Natural killer cell (primary cell): ENCODE data around the gene PXMP2. TPM values are rescaled to one million over a fixed set of nuclear protein-coding genes. Genes with fewer than 3 reads are reported as not detected.
A peak's percentile ranks its signal among the peaks of the same experiment; 100 is the strongest.

Source experiments
- ATAC-seq, 3 donors: fragments of 150-1000 bp in 2 of 3; fragments of 200-7000 bp in 1 of 3; cut with Tn5 transposase; 1 replicate in 1 of 3; 2 replicates in 2 of 3; pipeline ENCODE4 v1.10.0; 2021; ENCODE audit warnings: mild to moderate bottlenecking in 2 of 3, moderate library complexity in 2 of 3
- DNase-seq, 2 donors: peaks; one replicate each; pipeline versions ENCODE4 v3.0.0 to v3.0.0-alpha.2; 2013 to 2021; ENCODE audit warnings: mixed read lengths in 1 of 2
- H3K27ac ChIP-seq: one replicate; pipeline ENCODE4 v1.5.1; 2013; ENCODE audit warnings: mild to moderate bottlenecking, low read length
- H3K27me3 ChIP-seq: one replicate; pipeline ENCODE4 v1.6.1; 2013; ENCODE audit warnings: low read length; ENCODE audit not compliant: control insufficient read depth, insufficient read depth
- H3K36me3 ChIP-seq: one replicate; pipeline ENCODE4 v1.6.1; 2013; ENCODE audit warnings: low read length; ENCODE audit not compliant: control insufficient read depth, insufficient read depth
- H3K4me1 ChIP-seq: one replicate; pipeline ENCODE4 v1.6.1; 2013; ENCODE audit warnings: low read length; ENCODE audit not compliant: control insufficient read depth, insufficient read depth
- H3K4me3 ChIP-seq: one replicate; pipeline ENCODE4 v1.5.1; 2013; ENCODE audit warnings: low read length
- H3K9me3 ChIP-seq: one replicate; pipeline ENCODE4 v1.6.1; 2013; ENCODE audit warnings: low read length; ENCODE audit not compliant: control insufficient read depth, insufficient read depth
- H3K27ac Mint-ChIP-seq, 2 donors: one replicate each; pipeline ENCODE4 v1.8.0; 2022; ENCODE audit warnings: mild to moderate bottlenecking in 2 of 2, mixed read lengths in 2 of 2, moderate library complexity in 1 of 2
- H3K27me3 Mint-ChIP-seq, 2 donors: one replicate each; pipeline ENCODE4 v1.8.0; 2022; ENCODE audit warnings: low read depth in 2 of 2, mixed read lengths in 2 of 2
- H3K36me3 Mint-ChIP-seq: one replicate; pipeline ENCODE4 v1.8.0; 2022; ENCODE audit warnings: mixed read lengths
- H3K4me1 Mint-ChIP-seq, 2 donors: one replicate each; pipeline ENCODE4 v1.8.0; 2022; ENCODE audit warnings: mixed read lengths in 2 of 2
- H3K4me3 Mint-ChIP-seq: one replicate; pipeline ENCODE4 v1.8.0; 2022; ENCODE audit warnings: mild to moderate bottlenecking, moderate library complexity, mixed read lengths
- H3K9me3 Mint-ChIP-seq, 2 donors: one replicate each; pipeline ENCODE4 v1.8.0; 2022; ENCODE audit warnings: mixed read lengths in 2 of 2
- WGBS: methylation state at CpG from one replicate; pipeline ENCODE4 v1.1.7; 2013; ENCODE audit warnings: missing lambda C conversion rate; ENCODE audit not compliant: insufficient coverage; 5-methylcytosine and 5-hydroxymethylcytosine counted together
- intact Hi-C: fragments of 100-400 bp; cut with micrococcal nuclease; formaldehyde crosslinking; loops from one replicate; pipeline ENCODE4 v1.14.2; 2022
- total RNA-seq, 4 donors: library from RNA; stranded (reverse); fragments of 120-200 nt in 1 of 4; gene quantifications; one replicate each; pipeline versions ENCODE4 v1.2.3 to v1.2.4, GENCODE V29; 2013 to 2022
- TF ChIP-seq, protein P1 (sequence below): fragments of 200-600 bp; IDR thresholded peaks from one replicate; pipeline ENCODE4 v1.8.0; 2022; ENCODE audit warnings: antibody characterized with exemption

The PXMP2 gene
- total RNA-seq, 3 donors from 2014 or later (not counting 1 experiment from before 2014, with no cell fraction given) = 3.6 to 6.2 (median 5.1) TPM

DNA sequence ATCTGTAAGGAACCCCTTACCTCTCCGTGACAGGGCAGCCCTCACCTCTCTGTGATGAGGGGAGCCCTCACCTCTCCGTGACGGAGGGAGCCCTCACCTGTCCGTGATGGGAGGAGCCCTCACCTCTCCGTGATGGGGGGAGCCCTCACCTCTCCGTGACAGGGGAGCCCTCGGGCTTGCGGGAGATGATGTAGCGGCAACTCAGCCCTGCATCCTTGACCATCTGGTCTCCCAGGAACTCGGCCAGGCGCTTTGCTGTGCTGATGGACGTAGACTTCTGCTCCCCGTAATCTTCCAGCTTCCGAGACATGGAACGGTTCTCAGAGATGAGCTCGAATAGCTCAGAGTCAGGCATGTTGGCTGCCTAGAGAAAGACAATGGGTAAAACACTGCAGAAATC, 28.2 kb upstream of the PXMP2 start:
- intact Hi-C loops = no loop called here
- peaks cover 7 to 8% of the 10 kb centered on the region in 2 donors for H3K4me1 Mint-ChIP-seq
- H3K4me3 Mint-ChIP-seq = no peak overlapping the region
- H3K4me1 ChIP-seq = peaks cover 5% of the 10 kb centered on the region
- no peak overlapping the region for H3K27ac Mint-ChIP-seq
- TF ChIP-seq, protein P1, sequence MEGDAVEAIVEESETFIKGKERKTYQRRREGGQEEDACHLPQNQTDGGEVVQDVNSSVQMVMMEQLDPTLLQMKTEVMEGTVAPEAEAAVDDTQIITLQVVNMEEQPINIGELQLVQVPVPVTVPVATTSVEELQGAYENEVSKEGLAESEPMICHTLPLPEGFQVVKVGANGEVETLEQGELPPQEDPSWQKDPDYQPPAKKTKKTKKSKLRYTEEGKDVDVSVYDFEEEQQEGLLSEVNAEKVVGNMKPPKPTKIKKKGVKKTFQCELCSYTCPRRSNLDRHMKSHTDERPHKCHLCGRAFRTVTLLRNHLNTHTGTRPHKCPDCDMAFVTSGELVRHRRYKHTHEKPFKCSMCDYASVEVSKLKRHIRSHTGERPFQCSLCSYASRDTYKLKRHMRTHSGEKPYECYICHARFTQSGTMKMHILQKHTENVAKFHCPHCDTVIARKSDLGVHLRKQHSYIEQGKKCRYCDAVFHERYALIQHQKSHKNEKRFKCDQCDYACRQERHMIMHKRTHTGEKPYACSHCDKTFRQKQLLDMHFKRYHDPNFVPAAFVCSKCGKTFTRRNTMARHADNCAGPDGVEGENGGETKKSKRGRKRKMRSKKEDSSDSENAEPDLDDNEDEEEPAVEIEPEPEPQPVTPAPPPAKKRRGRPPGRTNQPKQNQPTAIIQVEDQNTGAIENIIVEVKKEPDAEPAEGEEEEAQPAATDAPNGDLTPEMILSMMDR = no peak
- no peaks in the 10 kb centered on the region for H3K27me3 ChIP-seq
- DNase-seq (no peak), ATAC-seq (no peak)
- WGBS = 91% methylated on average over 16 of the region's 16 CpGs
- peaks cover 22% of the 10 kb centered on the region for H3K36me3 Mint-ChIP-seq
- H3K4me3 ChIP-seq = no peak overlapping the region
- no peaks in the 10 kb centered on the region for H3K27me3 Mint-ChIP-seq
- H3K9me3 ChIP-seq = no peaks in the 10 kb centered on the region
- peaks cover 50% of the 10 kb centered on the region for H3K36me3 ChIP-seq
- H3K27ac ChIP-seq = no peak overlapping the region
- H3K9me3 Mint-ChIP-seq = no peaks in the 10 kb centered on the region

DNA sequence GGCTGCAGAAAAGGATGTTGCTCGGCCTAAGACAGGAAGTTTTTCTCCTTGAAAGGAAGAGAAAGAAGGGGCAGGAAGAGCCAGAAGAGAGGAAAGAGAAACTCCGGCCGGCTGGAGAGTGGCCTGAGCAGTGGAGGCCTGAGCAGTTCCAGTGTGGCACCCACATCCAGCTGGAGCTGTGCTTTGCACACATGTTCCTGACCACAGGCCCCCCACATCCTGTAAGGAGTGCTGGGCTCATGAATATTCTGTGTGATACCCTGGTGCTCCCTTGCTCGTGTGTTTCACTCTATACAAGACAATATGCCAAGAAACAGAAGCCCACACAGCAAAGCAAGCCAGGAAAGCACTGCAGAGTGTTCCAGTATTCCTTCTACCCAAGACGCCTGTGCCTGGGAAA, 27.3 kb upstream of the PXMP2 start:
- Mint-ChIP-seq H3K27me3 (no peaks in the 10 kb centered on the region), H3K9me3 (no peaks in the 10 kb centered on the region), H3K27ac (no peak overlapping the region), H3K4me1 (peaks cover 8 to 14% of the 10 kb centered on the region in 2 donors), H3K36me3 (peaks cover 22% of the 10 kb centered on the region), H3K4me3 (no peak overlapping the region)
- DNase-seq = no peak
- WGBS = 43% methylated on average over 5 of the region's 5 CpGs
- H3K27me3 ChIP-seq = no peaks in the 10 kb centered on the region
- intact Hi-C loops = no loop called here
- H3K4me3 ChIP-seq = no peak overlapping the region
- ATAC-seq = no peak
- no peak overlapping the region for H3K27ac ChIP-seq
- peaks cover 5% of the 10 kb centered on the region for H3K4me1 ChIP-seq
- peaks cover 43% of the 10 kb centered on the region for H3K36me3 ChIP-seq
- TF ChIP-seq, protein P1 = no peak
- no peaks in the 10 kb centered on the region for H3K9me3 ChIP-seq

DNA sequence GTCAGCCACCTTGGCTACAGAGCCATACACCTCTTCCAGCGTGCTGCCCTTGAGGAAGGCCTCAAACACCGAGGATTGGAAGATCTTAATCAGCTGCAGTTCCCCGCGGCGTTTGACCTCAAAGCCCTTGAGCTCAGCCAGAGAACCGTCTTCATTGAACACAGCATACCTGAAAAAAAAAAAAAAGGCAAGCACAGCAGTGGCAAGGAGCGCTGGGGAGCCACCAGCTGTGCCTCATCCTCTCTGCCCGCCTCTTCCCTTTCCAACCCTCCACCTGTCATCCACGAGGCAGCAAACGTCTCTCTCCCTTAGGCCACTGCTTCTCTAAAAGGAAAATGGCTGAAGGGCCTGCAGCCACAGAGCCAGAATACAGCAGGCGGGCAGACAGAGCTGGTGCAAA, 26.4 kb upstream of the PXMP2 start:
- no peaks in the 10 kb centered on the region for H3K27me3 ChIP-seq
- Mint-ChIP-seq H3K27ac (no peak overlapping the region), H3K4me3 (no peak overlapping the region), H3K9me3 (no peaks in the 10 kb centered on the region), H3K27me3 (no peaks in the 10 kb centered on the region), H3K36me3 (peaks cover 31% of the 10 kb centered on the region), H3K4me1 (peaks cover 8 to 21% of the 10 kb centered on the region in 2 donors)
- ATAC-seq (no peak), DNase-seq (no peak)
- H3K4me1 ChIP-seq = peaks cover 5% of the 10 kb centered on the region
- intact Hi-C loops = no loop called here
- TF ChIP-seq, protein P1 = no peak
- H3K36me3 ChIP-seq = peaks cover 46% of the 10 kb centered on the region
- H3K27ac ChIP-seq = no peak overlapping the region
- H3K9me3 ChIP-seq = no peaks in the 10 kb centered on the region
- WGBS = 62% methylated on average over 11 of the region's 11 CpGs
- no peak overlapping the region for H3K4me3 ChIP-seq

DNA sequence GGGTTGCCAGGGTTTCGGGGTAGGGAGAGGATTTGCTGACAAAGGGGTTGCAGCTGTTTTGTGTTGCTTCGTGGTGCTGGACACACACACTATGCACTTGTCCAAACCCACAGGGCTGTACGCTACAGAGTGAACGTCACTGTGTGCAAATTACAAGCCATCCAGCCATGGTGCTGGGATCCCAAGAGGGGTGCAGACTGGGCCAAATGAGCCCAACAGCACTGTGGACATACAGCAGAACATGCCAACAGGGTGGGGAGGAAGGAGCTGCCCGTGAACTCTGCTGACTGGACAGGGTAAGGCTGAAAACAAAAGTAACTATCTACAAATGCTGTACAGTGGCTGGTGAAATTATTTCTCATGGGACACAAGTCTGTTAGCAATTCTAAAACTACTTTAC, 25.4 kb upstream of the PXMP2 start:
- no peaks in the 10 kb centered on the region for H3K9me3 ChIP-seq
- H3K27ac ChIP-seq = no peak overlapping the region
- H3K36me3 ChIP-seq = peaks cover 49% of the 10 kb centered on the region

More for the DNA sequence above, 25.4 kb upstream of the PXMP2 start:
- no peak overlapping the region for H3K4me3 Mint-ChIP-seq
- Histone ChIP-seq H3K4me3 (no peak overlapping the region), H3K27me3 (no peaks in the 10 kb centered on the region), H3K4me1 (peaks cover 5% of the 10 kb centered on the region)
- peaks cover 34% of the 10 kb centered on the region for H3K36me3 Mint-ChIP-seq
- ATAC-seq = no peak
- TF ChIP-seq, protein P1 = no peak
- H3K9me3 Mint-ChIP-seq = no peaks in the 10 kb centered on the region
- peaks cover 8 to 21% of the 10 kb centered on the region in 2 donors for H3K4me1 Mint-ChIP-seq
- WGBS = 69% methylated on average over 5 of the region's 5 CpGs
- peak overlapping the region in 1 of 2 donors; percentile 63 for H3K27ac Mint-ChIP-seq
- H3K27me3 Mint-ChIP-seq = no peaks in the 10 kb centered on the region
- no peak for DNase-seq
- intact Hi-C loops = no loop called here
